AG10803 (cell line): Measurements from ENCODE around the gene HMX1.

ENCODE experiments used
- DNase-seq: peaks from one replicate; pipeline ENCODE4 v3.0.0; 2010; ENCODE audit warnings: low read depth
- H3K4me3 ChIP-seq: 2 replicates; pipeline ENCODE4 v1.5.1; 2011; ENCODE audit warnings: mild to moderate bottlenecking, low read length, control low read depth
- CTCF ChIP-seq: conservative IDR thresholded peaks from 2 replicates; pipeline ENCODE4 v1.5.1; 2011; ENCODE audit warnings: mild to moderate bottlenecking, low read length, control low read depth, inconsistent platforms

The HMX1 gene

DNA sequence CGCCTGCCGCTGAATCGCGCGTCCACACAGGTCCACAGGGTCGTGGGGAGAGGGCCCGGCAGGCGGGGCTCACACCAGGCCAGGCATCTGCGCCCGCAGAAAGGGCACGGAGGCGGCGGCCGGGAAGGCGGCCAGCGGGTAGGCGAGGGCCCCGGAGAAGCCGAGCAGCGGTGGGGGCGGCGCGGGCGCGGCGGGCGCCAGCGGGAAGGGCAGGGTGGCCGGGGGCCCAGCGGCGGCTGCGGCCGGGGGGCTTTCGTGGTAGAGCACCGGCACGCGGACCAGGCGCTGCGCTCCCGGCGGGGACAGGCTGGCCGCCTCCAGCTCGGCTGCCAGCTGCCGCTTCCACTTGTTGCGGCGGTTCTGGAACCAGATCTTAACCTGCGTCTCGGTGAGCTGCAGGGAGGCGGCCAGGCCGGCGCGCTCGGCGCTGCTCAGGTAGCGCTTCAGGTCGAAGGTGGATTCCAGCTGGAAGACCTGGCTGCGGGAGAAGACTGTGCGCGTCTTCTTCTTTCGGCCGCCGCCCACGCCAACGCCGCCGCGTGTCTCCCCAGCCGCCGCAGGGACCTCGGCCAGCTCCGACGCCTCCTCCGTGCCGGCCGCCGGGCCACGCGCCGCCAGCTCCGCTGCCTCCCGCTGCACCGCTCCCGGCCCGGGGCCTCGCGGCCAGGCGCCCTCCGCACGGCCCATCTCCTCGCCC lies 3.9 kb downstream of the HMX1 start:
- no peak for TF ChIP-seq CTCF
- DNase-seq: no peak
- H3K4me3 ChIP-seq: no peak overlapping the region

DNA sequence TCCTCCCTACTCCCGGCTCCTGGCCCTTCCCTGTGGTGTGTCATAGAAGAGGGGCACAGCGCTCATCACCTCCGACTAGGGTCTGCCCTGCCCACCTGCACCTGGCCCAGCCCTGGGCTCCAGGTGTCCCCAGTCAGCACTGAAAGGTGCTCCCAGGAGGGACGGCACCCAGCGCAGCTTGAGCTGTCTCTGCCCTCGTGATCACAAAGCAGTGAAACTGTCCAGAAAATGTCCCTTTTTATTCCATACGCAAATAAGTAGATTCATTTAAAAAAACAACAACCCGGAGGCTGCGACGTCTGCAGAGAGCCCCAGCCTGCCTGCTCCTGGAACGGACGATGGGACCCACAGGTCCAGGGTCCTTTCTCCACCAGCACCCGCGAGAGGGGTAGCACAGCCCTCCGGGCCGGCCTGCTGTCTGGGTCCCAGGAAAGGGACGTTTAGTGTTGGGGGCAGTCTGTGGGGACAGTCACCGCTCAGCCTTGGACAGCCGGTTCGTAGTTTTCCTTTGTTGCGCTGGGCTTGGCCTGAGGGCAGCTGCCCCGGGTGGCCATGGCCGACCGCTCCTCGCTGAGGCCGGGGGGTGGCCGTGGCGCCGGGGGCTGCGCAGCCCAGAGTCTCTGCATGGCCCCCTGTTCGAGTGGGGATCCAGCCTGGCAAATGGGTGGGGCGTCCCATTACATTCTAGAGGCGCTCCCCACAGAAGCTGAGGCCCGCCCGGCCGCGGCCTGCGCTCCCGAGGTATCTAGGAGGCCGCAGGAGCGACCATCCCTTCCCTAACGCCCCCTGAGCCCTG lies 4.6 kb downstream of the HMX1 start:
- no peak overlapping the region for H3K4me3 ChIP-seq
- TF ChIP-seq CTCF: no peak
- no peak for DNase-seq

DNA sequence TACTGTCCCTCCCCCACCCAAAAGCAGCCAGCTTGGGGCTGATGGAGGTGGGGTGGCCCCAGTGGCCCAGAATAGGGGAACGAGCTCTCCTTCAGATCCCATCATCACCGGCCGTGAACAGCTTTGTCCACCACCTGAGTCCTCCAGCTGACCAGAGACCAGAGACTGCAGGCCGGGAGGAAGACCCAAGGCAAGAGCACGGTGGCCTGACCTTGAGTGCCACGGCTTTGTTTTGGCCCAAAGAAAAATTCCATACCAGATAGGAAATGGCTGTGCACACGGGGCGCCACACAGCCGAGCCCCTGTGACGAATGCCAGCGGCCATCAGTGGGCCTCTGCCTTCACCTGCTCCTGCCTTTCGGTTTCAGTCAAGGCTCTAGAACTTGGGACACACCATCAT lies 5.2 kb downstream of the HMX1 start:
- no peak for TF ChIP-seq CTCF
- no peak for DNase-seq
- H3K4me3 ChIP-seq: no peak overlapping the region

DNA sequence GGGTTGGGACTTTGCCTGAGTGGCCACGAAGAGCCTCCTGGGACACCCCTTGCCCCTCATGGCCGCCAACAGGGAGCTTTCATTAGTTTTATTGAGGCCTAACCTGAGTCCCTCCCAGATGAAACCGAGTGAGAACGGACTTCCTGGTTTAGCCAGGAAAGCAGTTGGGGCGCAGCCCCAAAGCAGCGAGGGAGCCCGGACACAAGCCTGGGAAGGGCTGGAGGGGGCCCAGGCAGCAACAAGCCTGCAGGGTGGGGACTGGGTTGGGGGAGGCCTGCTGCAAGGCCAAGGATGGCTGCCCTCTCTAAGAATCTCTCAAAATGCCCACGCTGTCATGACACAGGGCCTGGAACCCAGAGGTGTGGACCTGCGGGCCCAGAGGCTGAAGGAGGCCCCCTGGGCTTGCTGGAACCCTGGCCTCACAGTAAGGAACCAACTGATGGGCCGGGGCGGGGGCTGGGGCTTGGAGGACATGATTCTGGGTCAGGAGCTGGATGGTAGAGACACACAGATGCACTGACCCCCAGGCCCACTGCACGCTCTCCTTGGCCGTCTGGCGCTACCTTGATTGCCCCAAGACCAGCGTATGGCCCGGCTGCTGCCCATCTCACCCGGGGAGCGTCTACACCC lies 5.8 kb downstream of the HMX1 start:
- DNase-seq: no peak
- TF ChIP-seq CTCF: no peak
- H3K4me3 ChIP-seq: no peak overlapping the region

DNA sequence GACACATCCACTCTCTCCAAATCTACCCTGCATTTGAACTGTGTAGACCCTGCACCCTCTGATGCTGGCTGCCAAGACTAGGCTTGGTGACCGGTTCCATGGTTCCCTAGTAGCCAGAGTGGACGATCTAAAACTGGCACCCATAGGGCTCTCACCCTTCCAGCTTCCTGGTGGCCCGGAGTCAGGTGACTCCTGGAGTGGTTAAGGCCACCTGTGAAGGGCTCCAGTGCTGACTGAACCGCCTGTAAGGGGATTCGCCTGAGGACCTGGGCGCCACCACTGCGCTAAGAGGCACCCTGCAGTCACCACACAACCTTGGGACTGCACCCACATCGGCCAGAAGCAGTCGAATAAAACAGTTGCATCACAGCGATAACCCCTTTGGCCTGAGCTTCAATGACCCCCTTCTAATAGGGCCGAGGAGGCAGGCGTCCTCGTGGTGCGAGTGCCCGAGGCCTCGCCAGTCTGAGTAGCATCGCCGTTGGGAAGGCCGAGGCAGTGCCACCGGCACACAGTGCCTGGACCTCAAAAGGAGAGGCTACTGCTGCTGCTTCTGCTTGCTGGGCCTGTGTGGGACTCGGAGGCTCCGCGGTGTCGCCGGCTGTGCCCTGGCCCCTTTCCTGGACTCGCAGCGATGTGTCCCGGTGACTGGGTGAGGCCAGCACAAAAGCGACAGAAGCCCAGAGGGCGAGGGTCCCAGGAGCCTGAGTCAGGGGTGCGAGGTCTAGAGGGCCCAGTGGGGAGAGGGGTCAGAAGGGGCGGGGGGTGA lies 6.5 kb downstream of the HMX1 start:
- DNase-seq: no peak
- TF ChIP-seq CTCF: no peak
- no peak overlapping the region for H3K4me3 ChIP-seq

DNA sequence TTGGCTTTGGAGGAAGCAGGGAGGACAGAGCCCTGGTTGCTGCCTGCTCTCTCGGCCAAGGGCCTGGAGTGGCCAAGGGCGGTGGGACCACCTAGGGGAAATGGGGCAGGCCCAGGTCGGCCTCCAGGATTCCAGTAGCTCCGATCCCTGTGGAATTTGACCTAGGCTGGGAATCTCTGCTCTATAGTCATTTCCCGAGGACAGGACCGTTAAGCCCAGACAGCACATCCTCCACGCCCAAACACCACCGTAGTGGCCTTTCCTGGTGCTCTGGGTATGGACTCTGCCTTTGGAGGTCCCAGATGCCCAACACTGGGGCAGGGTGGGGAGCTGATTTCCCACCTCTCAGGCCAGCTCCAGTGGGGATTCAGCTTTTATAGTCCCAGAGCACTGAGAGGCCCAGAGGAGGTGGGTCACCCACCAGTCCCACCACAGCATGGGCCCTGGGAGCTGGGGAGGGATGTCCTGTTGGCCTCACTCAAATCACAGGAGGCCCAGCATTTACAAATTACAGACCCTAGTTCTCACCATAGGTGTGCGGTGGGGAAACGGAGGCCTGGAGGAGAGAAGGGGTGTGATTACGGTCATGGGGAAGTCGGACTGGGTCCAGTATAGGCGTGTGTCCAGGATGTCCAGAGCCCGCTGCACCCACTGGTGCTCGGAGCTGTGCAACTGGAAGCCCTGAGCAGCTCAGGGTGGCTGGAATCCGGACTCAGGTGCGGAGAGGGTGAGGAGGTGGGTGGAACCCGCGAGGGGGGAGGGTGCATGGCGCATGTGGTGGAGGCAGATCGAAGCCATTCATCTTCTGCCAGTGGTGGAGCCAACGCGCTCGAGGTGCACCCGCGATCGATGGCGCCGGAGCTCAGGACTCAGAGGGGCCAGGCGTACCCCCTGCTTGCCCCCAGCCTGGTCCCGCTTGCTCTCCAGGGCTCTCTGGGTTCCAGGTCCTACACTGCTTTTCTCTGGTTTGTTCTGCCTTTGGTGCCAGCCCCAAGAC lies 7.7 kb downstream of the HMX1 start:
- H3K4me3 ChIP-seq: no peak overlapping the region
- DNase-seq: no peak
- no peak for TF ChIP-seq CTCF
